H1 (cell line): ENCODE data around the gene ZNF394. TPM values are rescaled to one million over a fixed set of nuclear protein-coding genes. Genes with fewer than 3 reads are reported as not detected.
"Not testable (repeated sequence)": the region's sequence is repeated elsewhere in the genome, so short reads cannot be mapped to it uniquely, and the experiment has no call there.

Source experiments
- CTCF ChIA-PET: fragments of 300-600 bp; sonication (Branson Sonifier 250); formaldehyde crosslinking; loops from one replicate; lab custom pipeline; 2021; ENCODE audit not compliant: partially characterized antibody; lab: Charles Lee
- POLR2A ChIA-PET: fragments of 300-600 bp; sonication (Branson Sonifier 250); formaldehyde crosslinking; loops from one replicate; lab custom pipeline; 2021; ENCODE audit warnings: inconsistent platforms; ENCODE audit not compliant: partially characterized antibody; lab: Charles Lee
- DNase-seq, 2 experiments: peaks; one replicate each; pipeline versions ENCODE4 v3.0.0 to v3.0.0-alpha.2; 2010 to 2022; ENCODE audit warnings: low spot score in 2 of 2, low read depth in 1 of 2, mixed read lengths in 1 of 2
- FAIRE-seq: peaks from 2 replicates; lab custom pipeline; 2011; peaks lifted over from hg19 to GRCh38; lab: Jason Lieb, UNC
- H2AFZ ChIP-seq: 2 replicates; pipeline ENCODE4 v1.8.1; 2012; ENCODE audit warnings: low read length, inconsistent platforms
- H2AK5ac ChIP-seq: 2 replicates; pipeline ENCODE4 v1.6.1; 2013; ENCODE audit warnings: low read depth, low read length
- H2BK120ac ChIP-seq: replicated peaks from 2 replicates; pipeline ENCODE3; 2013; ENCODE audit warnings: low read depth, low read length, inconsistent platforms
- H2BK12ac ChIP-seq: 2 replicates; pipeline ENCODE4 v1.6.1; 2013; ENCODE audit warnings: low read depth, low read length
- H2BK15ac ChIP-seq: 2 replicates; pipeline ENCODE4 v1.6.1; 2013; ENCODE audit warnings: low read length
- H2BK20ac ChIP-seq: 2 replicates; pipeline ENCODE4 v1.6.1; 2013; ENCODE audit warnings: low read length
- H2BK5ac ChIP-seq: 2 replicates; pipeline ENCODE4 v1.6.1; 2013; ENCODE audit warnings: low read depth, low read length
- H3K14ac ChIP-seq: 2 replicates; pipeline ENCODE4 v1.6.1; 2013; ENCODE audit warnings: inconsistent platforms; ENCODE audit not compliant: insufficient read length
- H3K18ac ChIP-seq: 2 replicates; pipeline ENCODE4 v1.6.1; 2013; ENCODE audit warnings: low read length; ENCODE audit errors: extremely low read depth
- H3K23ac ChIP-seq: 2 replicates; pipeline ENCODE4 v1.6.1; 2013; ENCODE audit warnings: inconsistent platforms; ENCODE audit not compliant: insufficient read length
- H3K23me2 ChIP-seq: 2 replicates; pipeline ENCODE4 v1.6.1; 2013; ENCODE audit warnings: low read depth, low read length
- H3K27ac ChIP-seq: 2 replicates; pipeline ENCODE4 v1.6.1; 2011; ENCODE audit warnings: low read depth, low read length, inconsistent platforms
- H3K27me3 ChIP-seq, 4 experiments: replicated peaks in 1 of 4; 1 replicate in 1 of 4; 2 replicates in 3 of 4; pipeline versions ENCODE4 v1.6.1 to v1.8.1; 2011 to 2013; ENCODE audit warnings: low read length in 3 of 4, mild to moderate bottlenecking in 3 of 4, inconsistent platforms in 2 of 4, mixed read lengths in 2 of 4, moderate library complexity in 1 of 4; ENCODE audit not compliant: control insufficient read depth in 3 of 4, insufficient read depth in 3 of 4; ENCODE audit errors: extremely low read depth in 1 of 4
- H3K36me3 ChIP-seq, 4 experiments: 2 replicates each; pipeline versions ENCODE4 v1.6.1 to v1.8.1; 2011 to 2013; ENCODE audit warnings: mild to moderate bottlenecking in 4 of 4, low read length in 3 of 4, moderate library complexity in 2 of 4, control low read depth in 1 of 4, inconsistent platforms in 1 of 4; ENCODE audit not compliant: insufficient read depth in 4 of 4, control insufficient read depth in 2 of 4
- H3K4ac ChIP-seq: replicated peaks from 2 replicates; pipeline ENCODE3; 2013; ENCODE audit warnings: low read length, low read depth, mixed read lengths, inconsistent platforms; ENCODE audit not compliant: insufficient read length
- H3K4me1 ChIP-seq, 4 experiments: replicated peaks in 1 of 4; 1 replicate in 1 of 4; 2 replicates in 3 of 4; pipeline versions ENCODE4 v1.6.1 to v1.8.1; 2011 to 2013; ENCODE audit warnings: low read length in 3 of 4, inconsistent platforms in 2 of 4, mixed read lengths in 1 of 4; ENCODE audit not compliant: insufficient read depth in 4 of 4, control insufficient read depth in 3 of 4
- H3K4me2 ChIP-seq, 2 experiments: 2 replicates each; pipeline versions ENCODE4 v1.6.1 to v1.8.1; 2011 to 2013; ENCODE audit warnings: low read depth in 2 of 2, low read length in 2 of 2, control low read depth in 1 of 2, inconsistent platforms in 1 of 2, mild to moderate bottlenecking in 1 of 2; ENCODE audit not compliant: insufficient read depth in 1 of 2
- H3K4me3 ChIP-seq, 4 experiments: fragments of 200-600, 300-600 bp in 1 of 4; sonication (generic), shearing (Covaris generic), sonication (Bioruptor Twin) in 1 of 4; 2 replicates each; pipeline versions ENCODE4 v1.5.1 to v1.8.1; 2011 to 2016; ENCODE audit warnings: low read length in 4 of 4, low read depth in 3 of 4, control low read depth in 2 of 4, inconsistent platforms in 2 of 4, mild to moderate bottlenecking in 2 of 4, mixed read lengths in 1 of 4, moderate library complexity in 1 of 4; ENCODE audit not compliant: insufficient read depth in 2 of 4; ENCODE audit errors: extremely low read depth in 1 of 4
- H3K56ac ChIP-seq: replicated peaks from 2 replicates; pipeline ENCODE3; 2013; ENCODE audit warnings: low read depth, mild to moderate bottlenecking, mixed read lengths, low read length, inconsistent platforms; ENCODE audit not compliant: insufficient read length
- H3K79me1 ChIP-seq: 2 replicates; pipeline ENCODE4 v1.6.1; 2013; ENCODE audit warnings: low read depth, low read length, control low read depth
- H3K79me2 ChIP-seq, 2 experiments: 2 replicates each; pipeline versions ENCODE4 v1.6.1 to v1.8.1; 2012 to 2013; ENCODE audit warnings: low read length in 2 of 2, mild to moderate bottlenecking in 2 of 2, inconsistent platforms in 1 of 2; ENCODE audit not compliant: insufficient read depth in 2 of 2, control insufficient read depth in 1 of 2
- H3K9ac ChIP-seq, 4 experiments: replicated peaks in 1 of 4; 1 replicate in 1 of 4; 2 replicates in 3 of 4; pipeline versions ENCODE4 v1.6.1 to v1.8.1; 2011 to 2013; ENCODE audit warnings: low read depth in 3 of 4, low read length in 3 of 4, control low read depth in 2 of 4, mild to moderate bottlenecking in 2 of 4, moderate library complexity in 2 of 4, inconsistent platforms in 1 of 4; ENCODE audit errors: extremely low read depth in 1 of 4
- H3K9me3 ChIP-seq, 2 experiments: 2 replicates each; pipeline versions ENCODE4 v1.6.1 to v1.8.1; 2012 to 2013; ENCODE audit warnings: mild to moderate bottlenecking in 2 of 2, moderate library complexity in 2 of 2, control low read depth in 1 of 2, inconsistent platforms in 1 of 2, low read depth in 1 of 2, low read length in 1 of 2, mixed read lengths in 1 of 2; ENCODE audit not compliant: insufficient read depth in 2 of 2
- H4K20me1 ChIP-seq, 2 experiments: replicated peaks in 1 of 2; 2 replicates each; pipeline versions ENCODE3 to v1.8.1; 2011 to 2013; ENCODE audit warnings: inconsistent platforms in 2 of 2, low read length in 2 of 2, mild to moderate bottlenecking in 1 of 2; ENCODE audit not compliant: insufficient read depth in 2 of 2, control insufficient read depth in 1 of 2
- H4K5ac ChIP-seq: 2 replicates; pipeline ENCODE4 v1.6.1; 2013; ENCODE audit warnings: low read length, low read depth, mixed read lengths, inconsistent platforms; ENCODE audit not compliant: insufficient read length
- H4K8ac ChIP-seq: 2 replicates; pipeline ENCODE4 v1.8.0; 2013; ENCODE audit warnings: mild to moderate bottlenecking, moderate library complexity, low read length, inconsistent platforms; ENCODE audit not compliant: insufficient read depth; ENCODE audit errors: extremely low read depth
- H4K91ac ChIP-seq: replicated peaks from 2 replicates; pipeline ENCODE3; 2013; ENCODE audit warnings: low read length, mixed read lengths, inconsistent platforms; ENCODE audit not compliant: insufficient read length
- WGBS, 2 experiments: shearing (Covaris generic) in 1 of 2; methylation state at CpG; one replicate each; pipeline versions ENCODE4 v1.1.6 to v1.1.7; 2013 to 2015; ENCODE audit warnings: low lambda C conversion rate in 2 of 2, mixed read lengths in 2 of 2, inconsistent platforms in 1 of 2, low coverage in 1 of 2, missing lambda C conversion rate in 1 of 2; ENCODE audit not compliant: insufficient replicate concordance in 2 of 2, insufficient coverage in 1 of 2, insufficient read length in 1 of 2; ENCODE audit errors: extremely low coverage in 1 of 2, missing lambda C conversion rate in 1 of 2; 5-methylcytosine and 5-hydroxymethylcytosine counted together
- polyA plus RNA-seq, 7 experiments: library from polyadenylated mRNA; depleted of rRNA in 3 of 7; stranded (reverse) in 5 of 7; unstranded in 2 of 7; fragments of >200 nt in 5 of 7; fragments of 200-250 nt in 2 of 7; gene quantifications; 1 replicate in 5 of 7; 2 replicates in 1 of 7; 4 replicates in 1 of 7; pipeline versions ENCODE4 v1.2.1 to v1.2.3, GENCODE V29; 2011 to 2013; ENCODE audit warnings: missing spikeins in 2 of 7, mixed read lengths in 2 of 7
- total RNA-seq: library from RNA; stranded (reverse); fragmentation: NEBNext Ultra II Directional; extraction: Animal tissue kit (Norgen Biotek cat#: 25700); gene quantifications from 2 replicates; pipeline ENCODE4 v1.2.1, GENCODE V29; 2021

Gene ZNF394
- total and polyA plus RNA-seq, 2 of the 8 experiments (the other 6 are each of a cell fraction or from before 2014, with no cell fraction given), result 6.6 to 19.3 TPM

DNA sequence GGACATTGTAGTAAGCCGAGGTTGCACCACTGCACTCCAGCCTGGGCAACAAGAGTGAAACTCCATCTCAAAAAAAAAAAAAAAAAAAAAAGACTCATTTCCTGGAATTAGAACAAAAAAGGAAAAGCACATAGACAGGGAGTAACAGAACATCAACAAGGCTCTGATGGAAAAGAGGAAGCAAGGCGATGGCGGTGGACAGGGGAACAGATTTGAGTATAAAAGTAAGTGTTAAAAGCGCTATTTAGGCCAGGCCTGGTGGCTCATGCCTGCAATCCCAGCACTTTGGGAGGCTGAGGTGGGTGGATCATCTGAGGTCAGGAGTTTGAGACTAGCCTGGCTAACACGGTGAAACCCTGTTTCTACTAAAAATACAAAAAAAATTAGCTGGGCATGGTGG, 45.2 kb upstream of the ZNF394 start:
- H3K27ac ChIP-seq, FAIRE-seq, H3K4ac ChIP-seq, H3K79me1 ChIP-seq, H2BK12ac ChIP-seq, H3K4me2 ChIP-seq, H3K4me3 ChIP-seq, H2BK15ac ChIP-seq, H2AK5ac ChIP-seq, H2BK20ac ChIP-seq, H2BK5ac ChIP-seq, H2BK120ac ChIP-seq, H4K20me1 ChIP-seq, H4K5ac ChIP-seq, H4K91ac ChIP-seq, H3K23me2 ChIP-seq, H3K18ac ChIP-seq, H3K56ac ChIP-seq, DNase-seq, H4K8ac ChIP-seq, H3K14ac ChIP-seq, H3K23ac ChIP-seq, H3K4me1 ChIP-seq, H3K27me3 ChIP-seq, H2AFZ ChIP-seq, H3K9ac ChIP-seq, H3K79me2 ChIP-seq: not testable (repeated sequence)
- CTCF ChIA-PET, result interaction anchor here (0.6 to 0.8 kb wide), 3 partner anchors 18 to 35 kb away, joined by 3 read pairs; no protein-coding TSS in a partner anchor
- Histone ChIP-seq H3K36me3 (peaks cover 2 to 19% (median 8%) of the 10 kb centered on the region in 4 experiments; a peak in 5 of 8 replicates), H3K9me3 (peaks cover 23 to 24% of the 10 kb centered on the region in 2 experiments)
- WGBS, 2 experiments, result 89% methylated on average over 4 of the region's 5 CpGs; no CpG with 5 or more reads in 1 of the 2 experiments
- POLR2A ChIA-PET, result interaction anchor here (0.7 kb wide), 1 partner anchor 471 kb away, joined by 3 read pairs; no protein-coding TSS in a partner anchor
